CD4-positive, CD25-positive, alpha-beta regulatory T cell (primary cell): ENCODE results near the gene TPK1. TPM values are rescaled to one million over a fixed set of nuclear protein-coding genes. Genes with fewer than 3 reads are reported as not detected.

Source experiments
- ATAC-seq, 2 donors: fragments of 150-1000 bp; cut with Tn5 transposase; one replicate each; pipeline ENCODE4 v1.10.0; 2021; ENCODE audit warnings: low read depth in 2 of 2, moderate number of reproducible peaks in 2 of 2, moderate library complexity in 1 of 2
- DNase-seq, 3 donors: peaks; one replicate each; pipeline versions ENCODE4 v3.0.0 to v3.0.0-alpha.2; 2012 to 2022; ENCODE audit warnings: mixed read lengths in 1 of 3
- H3K27ac ChIP-seq: one replicate; pipeline ENCODE4 v1.7.0; 2013; ENCODE audit warnings: mild to moderate bottlenecking, low read length; ENCODE audit not compliant: insufficient read depth, poor library complexity, severe bottlenecking
- H3K27me3 ChIP-seq: one replicate; pipeline ENCODE4 v1.7.0; 2013; ENCODE audit warnings: low read length; ENCODE audit not compliant: control insufficient read depth, insufficient read depth
- H3K36me3 ChIP-seq: one replicate; pipeline ENCODE4 v1.7.0; 2013; ENCODE audit warnings: mild to moderate bottlenecking, low read length, moderate library complexity; ENCODE audit not compliant: control insufficient read depth, insufficient read depth
- H3K4me1 ChIP-seq: 2 replicates; pipeline ENCODE4 v1.7.0; 2013; ENCODE audit warnings: mild to moderate bottlenecking, low read length; ENCODE audit not compliant: insufficient read depth, control insufficient read depth, poor library complexity, severe bottlenecking
- H3K4me3 ChIP-seq: one replicate; pipeline ENCODE4 v1.7.0; 2013; ENCODE audit warnings: low read depth, mild to moderate bottlenecking, low read length, moderate library complexity
- H3K9me3 ChIP-seq, 2 experiments: 1 replicate in 1 of 2; 2 replicates in 1 of 2; pipeline ENCODE4 v1.7.0; 2013; ENCODE audit warnings: low read length in 2 of 2, mild to moderate bottlenecking in 1 of 2, moderate library complexity in 1 of 2; ENCODE audit not compliant: control insufficient read depth in 2 of 2
- H3K27ac Mint-ChIP-seq, 3 donors: one replicate each; pipeline ENCODE4 v1.8.0; 2020 to 2022; ENCODE audit warnings: mild to moderate bottlenecking in 3 of 3, mixed read lengths in 3 of 3, moderate library complexity in 2 of 3
- H3K27me3 Mint-ChIP-seq: one replicate; pipeline ENCODE4 v1.8.0; 2022; ENCODE audit warnings: mild to moderate bottlenecking, mixed read lengths
- H3K36me3 Mint-ChIP-seq: one replicate; pipeline ENCODE4 v1.8.0; 2020; ENCODE audit warnings: mixed read lengths
- H3K4me1 Mint-ChIP-seq, 4 donors: one replicate each; pipeline ENCODE4 v1.8.0; 2020 to 2022; ENCODE audit warnings: mixed read lengths in 4 of 4, mild to moderate bottlenecking in 1 of 4
- H3K4me3 Mint-ChIP-seq, 4 donors: one replicate each; pipeline ENCODE4 v1.8.0; 2020 to 2022; ENCODE audit warnings: mild to moderate bottlenecking in 4 of 4, mixed read lengths in 4 of 4, moderate library complexity in 3 of 4
- H3K9me3 Mint-ChIP-seq, 7 donors: one replicate each; pipeline ENCODE4 v1.8.0; 2020 to 2022; ENCODE audit warnings: mixed read lengths in 7 of 7, mild to moderate bottlenecking in 3 of 7, moderate library complexity in 2 of 7
- polyA plus RNA-seq, 4 donors: library from polyadenylated mRNA; unstranded; fragments of 300-500 nt; fragmentation: Illumina TruSeq; gene quantifications; one replicate each; pipeline ENCODE4 v1.2.3, GENCODE V29; 2021
- total RNA-seq: library from RNA; stranded (reverse); gene quantifications from one replicate; pipeline ENCODE4 v1.2.3, GENCODE V29; 2022

The TPK1 gene
- total and polyA plus RNA-seq, 5 donors from 2014 or later, result 30.5 to 38.8 (median 31.6) TPM

- ATAC-seq, result no peak
- Mint-ChIP-seq H3K27ac (no peak overlapping the region), H3K4me1 (peaks cover 0 to 13% (median 3%) of the 10 kb centered on the region in 4 donors), H3K9me3 (peaks cover 0 to 4% (median 2%) of the 10 kb centered on the region in 7 donors), H3K36me3 (peaks cover 25% of the 10 kb centered on the region), H3K4me3 (no peak overlapping the region), H3K27me3 (no peaks in the 10 kb centered on the region)
- peaks cover 0 to 2% of the 10 kb centered on the region in 2 experiments for H3K9me3 ChIP-seq
- no peaks in the 10 kb centered on the region for H3K27me3 ChIP-seq
- H3K4me3 ChIP-seq, result no peak overlapping the region
- DNase-seq, result no peak
- H3K27ac ChIP-seq, result no peak overlapping the region
- H3K4me1 ChIP-seq, result no peaks in the 10 kb centered on the region
- peaks cover 2% of the 10 kb centered on the region for H3K36me3 ChIP-seq
Observed at GRCh38 chr7:144531181-144531580, 304.7 kb downstream of the TPK1 start.

GRCh38 chr7:144529269-144529926 is 306.5 kb downstream of the TPK1 start:
- H3K9me3 Mint-ChIP-seq, result peaks cover 0 to 4% (median 0%) of the 10 kb centered on the region in 7 donors
- Histone ChIP-seq H3K27ac (no peak overlapping the region), H3K4me3 (no peak overlapping the region), H3K27me3 (no peaks in the 10 kb centered on the region), H3K9me3 (no peaks in the 10 kb centered on the region), H3K4me1 (no peaks in the 10 kb centered on the region), H3K36me3 (peaks cover 2% of the 10 kb centered on the region)
- no peak overlapping the region for H3K4me3 Mint-ChIP-seq
- H3K27me3 Mint-ChIP-seq, result no peaks in the 10 kb centered on the region
- ATAC-seq (no peak), DNase-seq (peak in 1 of 3 donors; percentile 4)
- H3K36me3 Mint-ChIP-seq, result peaks cover 30% of the 10 kb centered on the region
- H3K4me1 Mint-ChIP-seq, result peaks cover 0 to 13% (median 3%) of the 10 kb centered on the region in 4 donors
- H3K27ac Mint-ChIP-seq, result no peak overlapping the region

DNA sequence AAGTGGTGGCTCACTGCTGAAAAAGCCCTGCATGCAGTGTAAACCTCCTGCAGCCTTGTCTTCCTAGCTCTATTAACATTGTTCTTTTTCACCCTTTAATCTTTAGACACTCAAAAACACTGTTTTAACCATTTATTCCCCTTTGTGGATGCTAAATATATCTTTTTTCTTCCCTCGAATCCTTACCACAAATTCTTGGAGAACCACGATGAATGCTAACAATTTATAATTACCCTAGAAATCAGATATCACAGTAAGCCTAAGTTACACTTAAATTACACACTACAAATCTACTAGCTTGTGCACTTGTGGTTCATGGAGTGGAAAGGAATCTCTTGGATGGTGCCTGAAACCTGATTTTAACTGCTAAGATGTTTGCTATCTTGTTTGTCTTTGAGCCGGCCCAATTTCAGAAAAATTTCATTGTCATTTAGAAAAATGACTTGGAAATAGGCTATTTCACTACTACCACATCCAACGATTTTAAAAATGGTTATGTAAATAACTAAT is 307.3 kb downstream of the TPK1 start:
- Histone ChIP-seq H3K27me3 (no peaks in the 10 kb centered on the region), H3K27ac (no peak overlapping the region), H3K36me3 (peaks cover 2% of the 10 kb centered on the region), H3K4me1 (no peaks in the 10 kb centered on the region), H3K4me3 (no peak overlapping the region), H3K9me3 (no peaks in the 10 kb centered on the region)
- Mint-ChIP-seq H3K27me3 (no peaks in the 10 kb centered on the region), H3K27ac (no peak overlapping the region), H3K9me3 (peaks cover 0 to 3% (median 0%) of the 10 kb centered on the region in 7 donors), H3K36me3 (peaks cover 36% of the 10 kb centered on the region), H3K4me1 (peaks cover 0 to 13% (median 3%) of the 10 kb centered on the region in 4 donors), H3K4me3 (no peak overlapping the region)
- DNase-seq, result no peak
- no peak for ATAC-seq

GRCh38 chr7:144527051-144527471 is 308.8 kb downstream of the TPK1 start:
- no peaks in the 10 kb centered on the region for H3K9me3 Mint-ChIP-seq
- Histone ChIP-seq H3K4me1 (no peaks in the 10 kb centered on the region), H3K36me3 (peaks cover 2% of the 10 kb centered on the region), H3K27me3 (no peaks in the 10 kb centered on the region), H3K27ac (no peak overlapping the region), H3K4me3 (no peak overlapping the region), H3K9me3 (no peaks in the 10 kb centered on the region)
- ATAC-seq (no peak), DNase-seq (no peak)
- no peak overlapping the region for H3K27ac Mint-ChIP-seq
- H3K4me1 Mint-ChIP-seq, result peaks cover 0 to 13% (median 3%) of the 10 kb centered on the region in 4 donors
- no peaks in the 10 kb centered on the region for H3K27me3 Mint-ChIP-seq
- no peak overlapping the region for H3K4me3 Mint-ChIP-seq
- peaks cover 36% of the 10 kb centered on the region for H3K36me3 Mint-ChIP-seq

GRCh38 chr7:144525956-144526355 is 309.9 kb downstream of the TPK1 start:
- Mint-ChIP-seq H3K27ac (no peak overlapping the region), H3K9me3 (no peaks in the 10 kb centered on the region), H3K27me3 (no peaks in the 10 kb centered on the region), H3K4me1 (peaks cover 0 to 13% (median 1%) of the 10 kb centered on the region in 4 donors), H3K4me3 (no peak overlapping the region), H3K36me3 (peaks cover 40% of the 10 kb centered on the region)
- Histone ChIP-seq H3K27me3 (no peaks in the 10 kb centered on the region), H3K4me1 (no peaks in the 10 kb centered on the region), H3K4me3 (no peak overlapping the region), H3K36me3 (peaks cover 2% of the 10 kb centered on the region), H3K27ac (no peak overlapping the region), H3K9me3 (no peaks in the 10 kb centered on the region)
- ATAC-seq, result no peak
- DNase-seq, result no peak

- Histone ChIP-seq H3K27me3 (no peaks in the 10 kb centered on the region), H3K9me3 (no peaks in the 10 kb centered on the region), H3K4me3 (no peak overlapping the region), H3K27ac (no peak overlapping the region), H3K4me1 (no peaks in the 10 kb centered on the region), H3K36me3 (peaks cover 2% of the 10 kb centered on the region)
- DNase-seq (no peak), ATAC-seq (no peak)
- H3K36me3 Mint-ChIP-seq, result peaks cover 28% of the 10 kb centered on the region
- no peaks in the 10 kb centered on the region for H3K9me3 Mint-ChIP-seq
- no peak overlapping the region for H3K27ac Mint-ChIP-seq
- peaks cover 3 to 5% (median 4%) of the 10 kb centered on the region in 4 donors for H3K4me1 Mint-ChIP-seq
- H3K4me3 Mint-ChIP-seq, result no peak overlapping the region
- no peaks in the 10 kb centered on the region for H3K27me3 Mint-ChIP-seq
Observed at GRCh38 chr7:144524271-144524670, 311.6 kb downstream of the TPK1 start.

DNA sequence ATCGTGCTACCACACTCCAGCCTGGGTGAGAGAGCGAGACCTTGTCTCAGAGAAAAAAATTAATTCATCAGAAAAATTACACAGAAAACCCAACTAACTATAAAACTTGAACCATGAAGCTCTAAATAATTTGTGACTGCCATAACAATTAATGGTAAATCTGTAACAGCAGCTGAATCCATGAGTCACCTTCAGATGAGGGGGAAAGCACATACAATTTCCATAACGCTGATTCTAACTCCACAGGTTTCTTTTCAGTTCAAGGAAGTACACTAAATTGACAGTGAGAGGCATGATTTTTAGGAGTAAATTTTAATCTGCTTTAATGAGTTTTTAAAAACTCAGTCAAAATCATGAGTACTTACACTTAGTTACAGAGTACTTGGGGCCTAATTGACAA is 312.2 kb downstream of the TPK1 start:
- Histone ChIP-seq H3K4me1 (no peaks in the 10 kb centered on the region), H3K36me3 (peaks cover 2% of the 10 kb centered on the region), H3K27me3 (no peaks in the 10 kb centered on the region), H3K9me3 (no peaks in the 10 kb centered on the region), H3K4me3 (no peak overlapping the region), H3K27ac (no peak overlapping the region)
- Mint-ChIP-seq H3K4me1 (peaks cover 3 to 7% (median 6%) of the 10 kb centered on the region in 4 donors), H3K27me3 (no peaks in the 10 kb centered on the region), H3K27ac (no peak overlapping the region), H3K36me3 (peaks cover 25% of the 10 kb centered on the region), H3K4me3 (no peak overlapping the region), H3K9me3 (no peaks in the 10 kb centered on the region)
- DNase-seq (no peak), ATAC-seq (no peak)

GRCh38 chr7:144519925-144520324 is 315.9 kb downstream of the TPK1 start:
- Histone ChIP-seq H3K27me3 (no peaks in the 10 kb centered on the region), H3K4me1 (no peaks in the 10 kb centered on the region), H3K4me3 (no peak overlapping the region), H3K36me3 (no peaks in the 10 kb centered on the region), H3K27ac (no peak overlapping the region), H3K9me3 (no peaks in the 10 kb centered on the region)
- no peak overlapping the region for H3K27ac Mint-ChIP-seq
- DNase-seq (no peak), ATAC-seq (no peak)
- H3K9me3 Mint-ChIP-seq, result no peaks in the 10 kb centered on the region
- peaks cover 16% of the 10 kb centered on the region for H3K36me3 Mint-ChIP-seq
- H3K4me3 Mint-ChIP-seq, result no peak overlapping the region
- H3K4me1 Mint-ChIP-seq, result peaks cover 9 to 19% (median 14%) of the 10 kb centered on the region in 4 donors
- H3K27me3 Mint-ChIP-seq, result no peaks in the 10 kb centered on the region
